Calu3 (cell line): Measurements from ENCODE around the gene MBOAT7. TPM values are rescaled to one million over a fixed set of nuclear protein-coding genes. Genes with fewer than 3 reads are reported as not detected.

Experiments used
- BruUV-seq: library from RNA; stranded (reverse); fragments of 400-500 nt; replicated peaks from 2 replicates; lab custom pipeline; 2021; lab: Mats Ljungman, UMichigan
- CTCF ChIA-PET: fragments of 300-600 bp; sonication (Branson Sonifier 250); formaldehyde crosslinking; loops from one replicate; lab custom pipeline; 2022; ENCODE audit warnings: antibody characterized with exemption; lab: Charles Lee
- DNase-seq: peaks from one replicate; pipeline ENCODE4 v3.0.0; 2022
- H3K27ac Mint-ChIP-seq: one replicate; pipeline ENCODE4 v1.8.0; 2022; ENCODE audit warnings: mixed read lengths; ENCODE audit not compliant: unreplicated experiment
- H3K27me3 Mint-ChIP-seq: one replicate; pipeline ENCODE4 v1.8.0; 2022; ENCODE audit warnings: mixed read lengths; ENCODE audit not compliant: unreplicated experiment
- H3K36me3 Mint-ChIP-seq: one replicate; pipeline ENCODE4 v1.8.0; 2022; ENCODE audit warnings: mild to moderate bottlenecking, moderate library complexity, mixed read lengths; ENCODE audit not compliant: insufficient read depth, unreplicated experiment
- H3K4me1 Mint-ChIP-seq: one replicate; pipeline ENCODE4 v1.8.0; 2022; ENCODE audit warnings: mild to moderate bottlenecking, low read depth, mixed read lengths; ENCODE audit not compliant: unreplicated experiment
- H3K4me3 Mint-ChIP-seq: one replicate; pipeline ENCODE4 v1.8.0; 2022; ENCODE audit warnings: mild to moderate bottlenecking, low read depth, moderate library complexity, mixed read lengths; ENCODE audit not compliant: unreplicated experiment
- H3K9me3 Mint-ChIP-seq: one replicate; pipeline ENCODE4 v1.8.0; 2022; ENCODE audit warnings: low read depth, mixed read lengths; ENCODE audit not compliant: unreplicated experiment
- intact Hi-C: fragments of 100-400 bp; cut with micrococcal nuclease; formaldehyde crosslinking; loops from one replicate; pipeline ENCODE4 v1.10.0; 2022; ENCODE audit not compliant: unreplicated experiment
- total RNA-seq: library from RNA; stranded (reverse); gene quantifications from 2 replicates; pipeline ENCODE4 v1.2.3, GENCODE V29; 2022
- TF ChIP-seq, protein P1 (sequence below): fragments of 200-600 bp; IDR thresholded peaks from one replicate; pipeline ENCODE4 v1.8.0; 2022; ENCODE audit warnings: antibody characterized with exemption; ENCODE audit not compliant: unreplicated experiment

MBOAT7 gene
- total RNA-seq, 1 experiment from 2014 or later: 287 TPM

GRCh38 chr19:54136864-54137698 lies 52.3 kb downstream of the MBOAT7 start:
- TF ChIP-seq, protein P1, sequence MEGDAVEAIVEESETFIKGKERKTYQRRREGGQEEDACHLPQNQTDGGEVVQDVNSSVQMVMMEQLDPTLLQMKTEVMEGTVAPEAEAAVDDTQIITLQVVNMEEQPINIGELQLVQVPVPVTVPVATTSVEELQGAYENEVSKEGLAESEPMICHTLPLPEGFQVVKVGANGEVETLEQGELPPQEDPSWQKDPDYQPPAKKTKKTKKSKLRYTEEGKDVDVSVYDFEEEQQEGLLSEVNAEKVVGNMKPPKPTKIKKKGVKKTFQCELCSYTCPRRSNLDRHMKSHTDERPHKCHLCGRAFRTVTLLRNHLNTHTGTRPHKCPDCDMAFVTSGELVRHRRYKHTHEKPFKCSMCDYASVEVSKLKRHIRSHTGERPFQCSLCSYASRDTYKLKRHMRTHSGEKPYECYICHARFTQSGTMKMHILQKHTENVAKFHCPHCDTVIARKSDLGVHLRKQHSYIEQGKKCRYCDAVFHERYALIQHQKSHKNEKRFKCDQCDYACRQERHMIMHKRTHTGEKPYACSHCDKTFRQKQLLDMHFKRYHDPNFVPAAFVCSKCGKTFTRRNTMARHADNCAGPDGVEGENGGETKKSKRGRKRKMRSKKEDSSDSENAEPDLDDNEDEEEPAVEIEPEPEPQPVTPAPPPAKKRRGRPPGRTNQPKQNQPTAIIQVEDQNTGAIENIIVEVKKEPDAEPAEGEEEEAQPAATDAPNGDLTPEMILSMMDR: no peak

GRCh38 chr19:54136086-54136863 lies 53.1 kb downstream of the MBOAT7 start:
- Mint-ChIP-seq H3K4me3 (peak overlapping the region; percentile 84), H3K27ac (peak overlapping the region; percentile 96), H3K9me3 (peaks cover 3% of the 10 kb centered on the region), H3K36me3 (peaks cover 59% of the 10 kb centered on the region), H3K27me3 (peaks cover 13% of the 10 kb centered on the region), H3K4me1 (peaks cover 26% of the 10 kb centered on the region)
- intact Hi-C loops: no loop called here
- CTCF ChIA-PET: interaction anchor here (0.5 to 1.7 kb wide), 8 partner anchors 10 to 343 kb away, joined by 3 to 12 read pairs (median 6); partner anchors contain the start of genes LENG1, MBOAT7, PRPF31 and TFPT
- TF ChIP-seq, protein P1: no peak
- TSS peak; percentile 95 for BruUV-seq
- DNase-seq: no peak

More at GRCh38 chr19:54136864-54137698, 52.3 kb downstream of the MBOAT7 start:
- intact Hi-C loops: loop anchor here (1.0 kb wide), 1 partner anchor 22 kb away; the partner anchor contains the start of gene LENG1
- CTCF ChIA-PET: interaction anchor here (0.5 to 1.7 kb wide), 16 partner anchors 10 to 344 kb away, joined by 3 to 12 read pairs (median 4); partner anchors contain the start of genes LENG1, MBOAT7, PRKCG and PRPF31
- DNase-seq: peak; percentile 100
- Mint-ChIP-seq H3K4me3 (peak overlapping the region; percentile 84), H3K36me3 (peaks cover 61% of the 10 kb centered on the region), H3K4me1 (peaks cover 32% of the 10 kb centered on the region), H3K27ac (peak overlapping the region; percentile 96), H3K9me3 (peaks cover 3% of the 10 kb centered on the region), H3K27me3 (peaks cover 13% of the 10 kb centered on the region)
- BruUV-seq: no TSS peak

DNA sequence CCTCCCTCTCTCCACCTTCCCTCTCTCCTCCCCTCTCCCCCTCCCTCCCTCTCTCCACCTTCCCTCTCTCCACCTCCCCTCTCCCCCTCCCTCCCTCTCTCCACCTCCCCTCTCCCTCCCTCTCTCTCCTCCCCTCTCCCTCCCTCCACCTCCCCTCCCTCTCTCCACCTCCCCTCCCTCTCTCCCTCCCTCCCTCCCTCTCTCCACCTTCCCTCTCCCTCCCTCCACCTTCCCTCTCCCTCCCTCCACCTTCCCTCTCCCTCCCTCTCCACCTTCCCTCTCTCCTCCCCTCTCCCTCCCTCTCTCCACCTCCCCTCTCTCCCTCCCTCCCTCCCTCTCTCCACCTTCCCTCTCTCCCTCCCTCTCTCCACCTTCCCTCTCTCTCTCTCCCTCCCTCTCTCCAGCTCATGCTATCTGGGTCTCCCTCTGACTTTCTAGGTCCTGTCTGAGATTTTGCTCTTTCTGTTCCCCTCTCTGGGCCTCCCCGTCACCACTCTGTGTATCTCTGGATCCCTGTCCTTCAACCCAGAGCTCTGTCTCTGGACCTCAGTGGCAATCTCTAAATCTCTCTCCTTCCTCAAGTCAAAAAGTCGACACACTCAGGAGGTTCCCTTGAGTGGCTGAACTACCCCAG lies 55.3 kb downstream of the MBOAT7 start:
- intact Hi-C loops: no loop called here
- no peak overlapping the region for H3K4me3 Mint-ChIP-seq
- CTCF ChIA-PET: no interaction called here
- no peak for DNase-seq
- peaks cover 13% of the 10 kb centered on the region for H3K27me3 Mint-ChIP-seq
- BruUV-seq: no TSS peak
- peaks cover 52% of the 10 kb centered on the region for H3K36me3 Mint-ChIP-seq
- peaks cover 3% of the 10 kb centered on the region for H3K9me3 Mint-ChIP-seq
- H3K27ac Mint-ChIP-seq: no peak overlapping the region
- TF ChIP-seq, protein P1: no peak
- peaks cover 7% of the 10 kb centered on the region for H3K4me1 Mint-ChIP-seq
